SK-N-SH (cell line): ENCODE results near the gene NNT. TPM values are rescaled to one million over a fixed set of nuclear protein-coding genes. Genes with fewer than 3 reads are reported as not detected.
"Not testable (repeated sequence)": the region's sequence is repeated elsewhere in the genome, so short reads cannot be mapped to it uniquely, and the experiment has no call there.

ENCODE experiments used
- CTCF ChIA-PET: fragments of 300-600, 350-600 bp; formaldehyde crosslinking; extraction: SDS; loops from one replicate; lab custom pipeline; 2021; lab: Yijun Ruan, JAX
- POLR2A ChIA-PET: fragments of 350-600 bp; sonication (Branson Sonifier 250); formaldehyde crosslinking; extraction: SDS; loops from one replicate; lab custom pipeline; 2020; ENCODE audit warnings: antibody characterized with exemption, inconsistent platforms; lab: Yijun Ruan, JAX
- DNase-seq: peaks from one replicate; pipeline ENCODE4 v3.0.0; 2012
- H2AFZ ChIP-seq: fragments of 200-600 bp; sonication (generic); 2 replicates; pipeline ENCODE4 v1.8.1; 2016; ENCODE audit warnings: antibody characterized with exemption, mild to moderate bottlenecking, low read depth
- H3F3A ChIP-seq: fragments of 200-600 bp; sonication (generic); replicated peaks from 2 replicates; pipeline ENCODE3; 2016; ENCODE audit warnings: antibody characterized with exemption, mild to moderate bottlenecking; ENCODE audit not compliant: insufficient read depth
- H3K27ac ChIP-seq, 2 experiments: fragments of 200-500 bp in 1 of 2; fragments of 200-600 bp in 1 of 2; sonication (Bioruptor generic) in 1 of 2; sonication (generic), shearing (Covaris generic) in 1 of 2; 2 replicates each; pipeline versions ENCODE4 v1.5.1 to v1.6.1; 2014 to 2016; ENCODE audit warnings: low read depth in 2 of 2, inconsistent platforms in 1 of 2, low read length in 1 of 2, mild to moderate bottlenecking in 1 of 2, mixed read lengths in 1 of 2
- H3K27me3 ChIP-seq: fragments of 200-600 bp; sonication (generic), shearing (Covaris generic); 2 replicates; pipeline ENCODE4 v1.6.1; 2016; ENCODE audit warnings: mixed run types; ENCODE audit not compliant: insufficient read depth
- H3K36me3 ChIP-seq, 2 experiments: fragments of 200-500 bp in 1 of 2; fragments of 200-600 bp in 1 of 2; sonication (Bioruptor generic) in 1 of 2; sonication (generic) in 1 of 2; replicated peaks in 1 of 2; 2 replicates each; pipeline versions ENCODE3 to v1.5.1; 2014 to 2016; ENCODE audit warnings: low read length in 1 of 2, mild to moderate bottlenecking in 1 of 2; ENCODE audit not compliant: insufficient read depth in 2 of 2, control insufficient read depth in 1 of 2
- H3K4me1 ChIP-seq, 2 experiments: fragments of 200-500 bp in 1 of 2; fragments of 200-600 bp in 1 of 2; sonication (Bioruptor generic) in 1 of 2; sonication (generic), shearing (Covaris generic) in 1 of 2; 2 replicates each; pipeline versions ENCODE4 v1.5.1 to v1.6.1; 2014 to 2016; ENCODE audit warnings: low read depth in 1 of 2, low read length in 1 of 2, mixed run types in 1 of 2; ENCODE audit not compliant: insufficient read depth in 2 of 2, control insufficient read depth in 1 of 2
- H3K4me2 ChIP-seq: fragments of 200-600 bp; sonication (generic), shearing (Covaris generic); 2 replicates; pipeline ENCODE4 v1.6.1; 2017; ENCODE audit warnings: mixed run types
- H3K4me3 ChIP-seq, 2 experiments: fragments of 200-500 bp in 1 of 2; fragments of 200-600 bp in 1 of 2; sonication (Bioruptor generic) in 1 of 2; sonication (generic), shearing (Covaris generic) in 1 of 2; 2 replicates each; pipeline versions ENCODE4 v1.5.1 to v1.8.1; 2014 to 2016; ENCODE audit warnings: low read depth in 2 of 2, inconsistent platforms in 1 of 2, low read length in 1 of 2, mild to moderate bottlenecking in 1 of 2, mixed read lengths in 1 of 2, moderate library complexity in 1 of 2
- H3K79me2 ChIP-seq: fragments of 200-600 bp; sonication (generic); 2 replicates; pipeline ENCODE4 v1.8.1; 2017; ENCODE audit warnings: mild to moderate bottlenecking; ENCODE audit not compliant: insufficient read depth
- H3K9ac ChIP-seq: fragments of 200-600 bp; sonication (generic); 2 replicates; pipeline ENCODE4 v1.6.1; 2017; ENCODE audit warnings: mixed run types
- H3K9me2 ChIP-seq: fragments of 200-600 bp; sonication (generic); 2 replicates; pipeline ENCODE4 v1.6.1; 2017; ENCODE audit warnings: mixed run types
- H3K9me3 ChIP-seq: fragments of 200-600 bp; sonication (generic); 2 replicates; pipeline ENCODE4 v1.6.1; 2017; ENCODE audit warnings: mixed run types, mild to moderate bottlenecking, moderate library complexity
- H4K20me1 ChIP-seq: fragments of 200-600 bp; sonication (generic); 2 replicates; pipeline ENCODE4 v1.6.1; 2017; ENCODE audit warnings: mild to moderate bottlenecking, mixed run types; ENCODE audit not compliant: insufficient read depth
- CHD2 ChIP-seq: fragments of 150-350 bp; IDR thresholded peaks from 2 replicates; pipeline ENCODE4 v1.6.1; 2018; ENCODE audit warnings: low read length; ENCODE audit not compliant: partially characterized antibody
- ELF1 ChIP-seq: IDR thresholded peaks from 2 replicates; pipeline ENCODE4 v1.4.0; 2012
- EP300 ChIP-seq, 2 experiments: IDR thresholded peaks; 2 replicates each; pipeline versions ENCODE4 v1.4.0 to v1.6.1; 2012; ENCODE audit warnings: borderline replicate concordance in 1 of 2, low read depth in 1 of 2, low read length in 1 of 2
- EZH2phosphoT487 ChIP-seq: fragments of 200-600 bp; sonication (generic); IDR thresholded peaks from 2 replicates; pipeline ENCODE4 v1.6.1; 2017; ENCODE audit warnings: low read depth, mixed run types, mild to moderate bottlenecking, antibody characterized with exemption, moderate library complexity, borderline replicate concordance
- FOXJ3 ChIP-seq: sonication (generic); formaldehyde crosslinking; IDR thresholded peaks from 2 replicates; pipeline ENCODE4 v1.5.1; 2020; ENCODE audit warnings: mild to moderate bottlenecking, missing genetic modification reagents
- GABPA ChIP-seq: IDR thresholded peaks from 2 replicates; pipeline ENCODE4 v1.4.0; 2012; ENCODE audit warnings: low read depth, mild to moderate bottlenecking
- JUND ChIP-seq: IDR thresholded peaks from 2 replicates; pipeline ENCODE4 v1.4.0; 2012
- MEF2A ChIP-seq: IDR thresholded peaks from 2 replicates; pipeline ENCODE4 v1.4.0; 2012; ENCODE audit warnings: low read depth, borderline replicate concordance
- MXI1 ChIP-seq: IDR thresholded peaks from 2 replicates; pipeline ENCODE4 v1.6.1; 2012; ENCODE audit warnings: mild to moderate bottlenecking, low read depth, low read length, improper control_type of control experiment
- NFIC ChIP-seq: IDR thresholded peaks from 2 replicates; pipeline ENCODE4 v1.4.0; 2012; ENCODE audit warnings: borderline replicate concordance
- NRF1 ChIP-seq: IDR thresholded peaks from 2 replicates; pipeline ENCODE4 v1.6.1; 2012; ENCODE audit warnings: low read depth, mild to moderate bottlenecking, low read length
- POLR2AphosphoS5 ChIP-seq: IDR thresholded peaks from 2 replicates; pipeline ENCODE4 v1.6.1; 2012; ENCODE audit warnings: low read depth, low read length
- RXRA ChIP-seq: IDR thresholded peaks from 2 replicates; pipeline ENCODE4 v1.4.0; 2012; ENCODE audit warnings: low read depth, mild to moderate bottlenecking, borderline replicate concordance
- SMC3 ChIP-seq: IDR thresholded peaks from 2 replicates; pipeline ENCODE4 v1.6.1; 2012; ENCODE audit warnings: low read depth, low read length, improper control_type of control experiment
- TCF12 ChIP-seq: IDR thresholded peaks from 2 replicates; pipeline ENCODE4 v1.4.0; 2012
- TEAD4 ChIP-seq: IDR thresholded peaks from 2 replicates; pipeline ENCODE4 v1.4.0; 2012; ENCODE audit warnings: mild to moderate bottlenecking, borderline replicate concordance; ENCODE audit not compliant: insufficient read depth
- YY1 ChIP-seq: IDR thresholded peaks from 2 replicates; pipeline ENCODE4 v1.4.0; 2012; ENCODE audit warnings: low read depth, mild to moderate bottlenecking
- WGBS: methylation state at CpG from one replicate; pipeline ENCODE4 v1.1.6; 2017; ENCODE audit warnings: low lambda C conversion rate; 5-methylcytosine and 5-hydroxymethylcytosine counted together
- polyA plus RNA-seq, 3 experiments: library from polyadenylated mRNA; depleted of rRNA; stranded (reverse); fragments of >200 nt; gene quantifications; 2 replicates each; pipeline ENCODE4 v1.2.3, GENCODE V29; 2012
- TF ChIP-seq, protein P1 (sequence below): fragments of 200-600 bp; sonication (generic); IDR thresholded peaks from 2 replicates; pipeline ENCODE4 v1.6.1; 2017; ENCODE audit warnings: antibody characterized with exemption, mild to moderate bottlenecking, moderate library complexity
- TF ChIP-seq, protein P2 (sequence below): IDR thresholded peaks from 2 replicates; pipeline ENCODE4 v1.4.0; 2012; ENCODE audit warnings: low read depth
- TF ChIP-seq, protein P3 (sequence below): IDR thresholded peaks from 2 replicates; pipeline ENCODE4 v1.6.1; 2012; ENCODE audit warnings: mild to moderate bottlenecking, low read depth, low read length, moderate library complexity

The NNT gene
- polyA plus RNA-seq, 1 of the 3 experiments (the other 2 are of a cell fraction) = 21.9 TPM

DNA sequence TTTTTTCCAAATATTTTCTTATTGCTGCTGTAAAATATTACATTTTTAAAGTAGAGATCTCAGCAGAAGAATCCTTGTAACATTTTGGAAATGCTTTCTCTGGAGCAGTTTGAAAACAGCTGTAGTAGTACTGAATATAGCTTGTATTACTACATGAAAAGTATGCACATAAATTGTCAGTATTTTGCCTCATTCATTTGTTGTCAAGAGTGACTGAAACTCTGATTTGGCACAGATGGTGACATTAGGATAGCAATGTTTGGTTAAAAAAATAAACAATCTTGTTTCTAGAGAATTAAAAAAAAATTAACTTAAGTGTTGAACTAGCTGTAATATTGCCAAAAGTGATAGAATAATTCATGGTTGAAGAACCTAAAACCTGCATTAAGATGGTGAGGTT, 90.4 kb downstream of the NNT start (continued):
- TF ChIP-seq, protein P1, sequence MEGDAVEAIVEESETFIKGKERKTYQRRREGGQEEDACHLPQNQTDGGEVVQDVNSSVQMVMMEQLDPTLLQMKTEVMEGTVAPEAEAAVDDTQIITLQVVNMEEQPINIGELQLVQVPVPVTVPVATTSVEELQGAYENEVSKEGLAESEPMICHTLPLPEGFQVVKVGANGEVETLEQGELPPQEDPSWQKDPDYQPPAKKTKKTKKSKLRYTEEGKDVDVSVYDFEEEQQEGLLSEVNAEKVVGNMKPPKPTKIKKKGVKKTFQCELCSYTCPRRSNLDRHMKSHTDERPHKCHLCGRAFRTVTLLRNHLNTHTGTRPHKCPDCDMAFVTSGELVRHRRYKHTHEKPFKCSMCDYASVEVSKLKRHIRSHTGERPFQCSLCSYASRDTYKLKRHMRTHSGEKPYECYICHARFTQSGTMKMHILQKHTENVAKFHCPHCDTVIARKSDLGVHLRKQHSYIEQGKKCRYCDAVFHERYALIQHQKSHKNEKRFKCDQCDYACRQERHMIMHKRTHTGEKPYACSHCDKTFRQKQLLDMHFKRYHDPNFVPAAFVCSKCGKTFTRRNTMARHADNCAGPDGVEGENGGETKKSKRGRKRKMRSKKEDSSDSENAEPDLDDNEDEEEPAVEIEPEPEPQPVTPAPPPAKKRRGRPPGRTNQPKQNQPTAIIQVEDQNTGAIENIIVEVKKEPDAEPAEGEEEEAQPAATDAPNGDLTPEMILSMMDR = no peak
- no peak for TF ChIP-seq GABPA

DNA sequence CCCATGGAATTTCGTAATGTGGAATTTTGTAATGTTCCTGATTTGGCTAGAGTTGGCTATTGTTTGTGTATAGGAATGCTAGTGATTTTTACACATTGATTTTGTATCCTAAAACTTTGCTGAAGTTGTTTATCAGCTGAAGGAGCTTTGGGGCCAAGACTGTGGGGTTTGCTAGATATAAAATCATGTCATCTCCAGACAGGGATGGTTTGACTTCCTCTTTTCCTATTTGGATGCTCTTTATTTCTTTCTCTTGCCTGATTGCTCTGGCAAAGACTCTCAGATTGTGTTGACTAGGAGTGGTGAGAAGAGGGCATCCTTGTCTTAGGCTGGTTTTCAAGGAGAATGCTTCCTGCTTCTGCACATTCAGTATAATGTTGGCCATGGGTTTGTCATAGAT, 91.0 kb downstream of the NNT start:
- H3K27me3 ChIP-seq = no peaks in the 10 kb centered on the region
- no peak for TF ChIP-seq POLR2AphosphoS5
- no peak for TF ChIP-seq YY1
- no peak for TF ChIP-seq GABPA
- TF ChIP-seq EP300 (IDR thresholded peaks at IDR 0.05; ENCODE audit: borderline replicate concordance in 1 of 2, low read depth in 1 of 2, low read length in 1 of 2) = no peak
- TF ChIP-seq, protein P2, sequence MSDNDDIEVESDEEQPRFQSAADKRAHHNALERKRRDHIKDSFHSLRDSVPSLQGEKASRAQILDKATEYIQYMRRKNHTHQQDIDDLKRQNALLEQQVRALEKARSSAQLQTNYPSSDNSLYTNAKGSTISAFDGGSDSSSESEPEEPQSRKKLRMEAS = no peak
- TF ChIP-seq MEF2A = no peak
- no peak for TF ChIP-seq RXRA
- no peak for TF ChIP-seq CHD2
- no peak for TF ChIP-seq SMC3
- no peak for TF ChIP-seq JUND
- TF ChIP-seq TCF12 = no peak
- TF ChIP-seq, protein P3, sequence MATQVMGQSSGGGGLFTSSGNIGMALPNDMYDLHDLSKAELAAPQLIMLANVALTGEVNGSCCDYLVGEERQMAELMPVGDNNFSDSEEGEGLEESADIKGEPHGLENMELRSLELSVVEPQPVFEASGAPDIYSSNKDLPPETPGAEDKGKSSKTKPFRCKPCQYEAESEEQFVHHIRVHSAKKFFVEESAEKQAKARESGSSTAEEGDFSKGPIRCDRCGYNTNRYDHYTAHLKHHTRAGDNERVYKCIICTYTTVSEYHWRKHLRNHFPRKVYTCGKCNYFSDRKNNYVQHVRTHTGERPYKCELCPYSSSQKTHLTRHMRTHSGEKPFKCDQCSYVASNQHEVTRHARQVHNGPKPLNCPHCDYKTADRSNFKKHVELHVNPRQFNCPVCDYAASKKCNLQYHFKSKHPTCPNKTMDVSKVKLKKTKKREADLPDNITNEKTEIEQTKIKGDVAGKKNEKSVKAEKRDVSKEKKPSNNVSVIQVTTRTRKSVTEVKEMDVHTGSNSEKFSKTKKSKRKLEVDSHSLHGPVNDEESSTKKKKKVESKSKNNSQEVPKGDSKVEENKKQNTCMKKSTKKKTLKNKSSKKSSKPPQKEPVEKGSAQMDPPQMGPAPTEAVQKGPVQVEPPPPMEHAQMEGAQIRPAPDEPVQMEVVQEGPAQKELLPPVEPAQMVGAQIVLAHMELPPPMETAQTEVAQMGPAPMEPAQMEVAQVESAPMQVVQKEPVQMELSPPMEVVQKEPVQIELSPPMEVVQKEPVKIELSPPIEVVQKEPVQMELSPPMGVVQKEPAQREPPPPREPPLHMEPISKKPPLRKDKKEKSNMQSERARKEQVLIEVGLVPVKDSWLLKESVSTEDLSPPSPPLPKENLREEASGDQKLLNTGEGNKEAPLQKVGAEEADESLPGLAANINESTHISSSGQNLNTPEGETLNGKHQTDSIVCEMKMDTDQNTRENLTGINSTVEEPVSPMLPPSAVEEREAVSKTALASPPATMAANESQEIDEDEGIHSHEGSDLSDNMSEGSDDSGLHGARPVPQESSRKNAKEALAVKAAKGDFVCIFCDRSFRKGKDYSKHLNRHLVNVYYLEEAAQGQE = no peak
- no peak for TF ChIP-seq TEAD4
- TF ChIP-seq EZH2phosphoT487 = no peak
- no peak for TF ChIP-seq MXI1
- no peak for TF ChIP-seq NRF1
- TF ChIP-seq FOXJ3 (CRISPR knock-in tag) = no peak
- TF ChIP-seq NFIC = no peak
- TF ChIP-seq ELF1 = no peak
- no peak for DNase-seq
- CTCF ChIA-PET = interaction anchor here (0.9 to 1.6 kb wide), 2 partner anchors 9 to 11 kb away, joined by 3 to 4 read pairs; no protein-coding TSS in a partner anchor
- peaks cover 0 to 2% of the 10 kb centered on the region in 2 experiments; a peak in 1 of 4 replicates for H3K4me1 ChIP-seq
- no peak overlapping the region for H3K9ac ChIP-seq
- no peak overlapping the region for H3K4me2 ChIP-seq
- H3F3A ChIP-seq = no peaks in the 10 kb centered on the region
- H3K27ac ChIP-seq = no peak overlapping the region
- no peaks in the 10 kb centered on the region for H3K79me2 ChIP-seq
- no peak overlapping the region for H2AFZ ChIP-seq
- POLR2A ChIA-PET = no interaction called here
- H3K36me3 ChIP-seq = peaks cover 0 to 4% of the 10 kb centered on the region in 2 experiments
- no peaks in the 10 kb centered on the region for H4K20me1 ChIP-seq
- 96% methylated on average over 1 of the region's 1 CpG for WGBS
- no peak overlapping the region for H3K4me3 ChIP-seq
- H3K9me3 ChIP-seq = no peaks in the 10 kb centered on the region
- H3K9me2 ChIP-seq = no peaks in the 10 kb centered on the region

DNA sequence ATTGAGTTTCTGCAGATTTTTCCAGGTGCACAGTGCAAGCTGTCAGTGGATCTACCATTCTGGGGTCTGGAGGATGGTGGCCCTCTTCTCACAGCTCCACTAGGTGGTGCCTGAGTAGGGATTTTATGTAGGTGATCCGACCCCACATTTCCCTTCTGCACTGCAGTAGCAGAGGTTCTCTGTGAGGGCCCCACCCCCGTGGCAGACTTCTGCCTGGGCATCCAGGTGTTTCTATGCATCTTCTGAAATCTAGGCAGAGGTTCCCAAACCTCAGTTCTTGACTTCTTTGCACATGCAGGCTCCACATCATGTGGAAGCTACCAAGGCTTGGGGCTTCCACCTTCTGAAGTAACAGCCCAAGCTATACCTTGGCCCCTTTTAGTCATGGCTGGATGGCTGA, 93.5 kb downstream of the NNT start:
- H2AFZ ChIP-seq, H3K79me2 ChIP-seq, H3K4me3 ChIP-seq, H3K27ac ChIP-seq, H3K36me3 ChIP-seq, H3K27me3 ChIP-seq, DNase-seq, H3K4me2 ChIP-seq, H4K20me1 ChIP-seq, H3F3A ChIP-seq, H3K9me2 ChIP-seq, CTCF ChIA-PET, H3K9ac ChIP-seq, H3K9me3 ChIP-seq, POLR2A ChIA-PET, H3K4me1 ChIP-seq: not testable (repeated sequence)
- no CpG with 5 or more reads among the region's 2 CpGs for WGBS
